B cell (primary cell): ENCODE data around the gene TBC1D1. TPM values are rescaled to one million over a fixed set of nuclear protein-coding genes. Genes with fewer than 3 reads are reported as not detected.

Experiments used
- ATAC-seq: fragments of 200-7000 bp; cut with Tn5 transposase; one replicate; pipeline ENCODE4 v1.10.0; 2021; ENCODE audit warnings: low read depth, mild to moderate bottlenecking, moderate number of reproducible peaks, moderate library complexity
- CTCF ChIA-PET: fragments of 350-600 bp; sonication (Branson Sonifier 250); formaldehyde crosslinking; loops from one replicate; lab custom pipeline; 2021; ENCODE audit warnings: antibody characterized with exemption, inconsistent platforms; lab: Charles Lee
- POLR2A ChIA-PET: fragments of 350-600 bp; sonication (Branson Sonifier 250); formaldehyde crosslinking; loops from one replicate; lab custom pipeline; 2021; ENCODE audit warnings: antibody characterized with exemption; lab: Charles Lee
- DNase-seq: peaks from one replicate; pipeline ENCODE4 v3.0.0; 2013
- H2AFZ ChIP-seq: 2 replicates; pipeline ENCODE4 v1.6.1; 2012; ENCODE audit warnings: mild to moderate bottlenecking, low read depth, low read length; ENCODE audit not compliant: insufficient read depth, poor library complexity, severe bottlenecking
- H3K27ac ChIP-seq, 2 donors: 1 replicate in 1 of 2; 2 replicates in 1 of 2; pipeline ENCODE4 v1.5.1; 2012 to 2013; ENCODE audit warnings: low read length in 2 of 2, mild to moderate bottlenecking in 2 of 2, moderate library complexity in 1 of 2
- H3K27me3 ChIP-seq, 4 experiments: fragments of 200-600 bp in 1 of 4; sonication (generic) in 1 of 4; replicated peaks in 1 of 4; 1 replicate in 2 of 4; 2 replicates in 2 of 4; pipeline versions ENCODE4 v1.6.1 to v1.7.0; 2013 to 2016; ENCODE audit warnings: low read length in 3 of 4, mild to moderate bottlenecking in 2 of 4, mixed read lengths in 1 of 4, moderate library complexity in 1 of 4; ENCODE audit not compliant: insufficient read depth in 4 of 4, control insufficient read depth in 3 of 4; ENCODE audit errors: control extremely low read depth in 1 of 4
- H3K36me3 ChIP-seq, 2 experiments: replicated peaks in 1 of 2; 1 replicate in 1 of 2; 2 replicates in 1 of 2; pipeline versions ENCODE4 v1.6.1 to v1.7.1; 2013; ENCODE audit warnings: low read length in 1 of 2; ENCODE audit not compliant: insufficient read depth in 2 of 2, control insufficient read depth in 1 of 2; ENCODE audit errors: control extremely low read depth in 1 of 2, extremely low read depth in 1 of 2
- H3K4me1 ChIP-seq, 2 donors: fragments of 200-600 bp in 1 of 2; sonication (generic) in 1 of 2; 1 replicate in 1 of 2; 2 replicates in 1 of 2; pipeline versions ENCODE4 v1.5.1 to v1.6.1; 2013 to 2017; ENCODE audit warnings: low read length in 2 of 2; ENCODE audit not compliant: control insufficient read depth in 2 of 2, insufficient read depth in 2 of 2
- H3K4me2 ChIP-seq: replicated peaks from 2 replicates; pipeline ENCODE3; 2012; ENCODE audit warnings: mild to moderate bottlenecking, low read depth, low read length; ENCODE audit not compliant: poor library complexity, severe bottlenecking
- H3K4me3 ChIP-seq, 5 experiments: fragments of 200-600 bp in 1 of 5; sonication (generic) in 1 of 5; 1 replicate in 3 of 5; 2 replicates in 2 of 5; pipeline versions ENCODE4 v1.5.1 to v1.7.0; 2011 to 2016; ENCODE audit warnings: low read length in 4 of 5, mild to moderate bottlenecking in 4 of 5, low read depth in 2 of 5, control low read depth in 1 of 5, moderate library complexity in 1 of 5; ENCODE audit not compliant: insufficient read depth in 1 of 5; ENCODE audit errors: control extremely low read depth in 1 of 5, extremely low read depth in 1 of 5
- H3K79me2 ChIP-seq: fragments of 200-600 bp; sonication (generic); one replicate; pipeline ENCODE4 v1.6.0; 2016; ENCODE audit warnings: low read length; ENCODE audit not compliant: control insufficient read depth, insufficient read depth
- H3K9ac ChIP-seq: fragments of 200-600 bp; sonication (generic); 2 replicates; pipeline ENCODE4 v1.6.1; 2017; ENCODE audit warnings: mild to moderate bottlenecking, low read length, moderate library complexity
- H3K9me3 ChIP-seq, 3 donors: one replicate each; pipeline versions ENCODE4 v1.6.1 to v1.7.1; 2013; ENCODE audit warnings: low read length in 2 of 3; ENCODE audit not compliant: control insufficient read depth in 2 of 3, insufficient read depth in 1 of 3; ENCODE audit errors: control extremely low read depth in 1 of 3
- H4K20me1 ChIP-seq: 2 replicates; pipeline ENCODE4 v1.6.0; 2012; ENCODE audit warnings: mild to moderate bottlenecking, low read length; ENCODE audit not compliant: insufficient read depth, control insufficient read depth, poor library complexity, severe bottlenecking
- H3K27ac Mint-ChIP-seq: one replicate; pipeline ENCODE4 v1.8.0; 2021; ENCODE audit warnings: mixed read lengths
- H3K27me3 Mint-ChIP-seq: one replicate; pipeline ENCODE4 v1.8.0; 2021; ENCODE audit warnings: mixed read lengths
- H3K4me1 Mint-ChIP-seq: one replicate; pipeline ENCODE4 v1.8.0; 2021; ENCODE audit warnings: mixed read lengths
- H3K4me3 Mint-ChIP-seq: one replicate; pipeline ENCODE4 v1.8.0; 2021; ENCODE audit warnings: mixed read lengths
- H3K9me3 Mint-ChIP-seq: one replicate; pipeline ENCODE4 v1.8.0; 2022; ENCODE audit warnings: mixed read lengths; ENCODE audit not compliant: insufficient read depth
- EZH2 ChIP-seq: IDR thresholded peaks from 2 replicates; pipeline ENCODE4 v1.6.1; 2012; ENCODE audit warnings: borderline replicate concordance, low read depth, mild to moderate bottlenecking, moderate library complexity, low read length; ENCODE audit not compliant: insufficient read depth, poor library complexity, severe bottlenecking
- WGBS: methylation state at CpG from one replicate; pipeline ENCODE4 v1.1.5; 2013; ENCODE audit warnings: missing lambda C conversion rate; ENCODE audit not compliant: insufficient coverage; 5-methylcytosine and 5-hydroxymethylcytosine counted together
- intact Hi-C: fragments of 100-400 bp; cut with micrococcal nuclease; formaldehyde crosslinking; loops from one replicate; pipeline ENCODE4 v1.10.0; 2022
- polyA plus RNA-seq: library from polyadenylated mRNA; depleted of rRNA; stranded (reverse); fragments of >200 nt; gene quantifications from 2 replicates; pipeline ENCODE4 v1.2.3, GENCODE V29; 2012
- total RNA-seq, 2 donors: library from RNA; stranded (reverse); fragments of 120-200 nt in 1 of 2; gene quantifications; 1 replicate in 1 of 2; 2 replicates in 1 of 2; pipeline versions ENCODE4 v1.2.3 to v1.2.4, GENCODE V29; 2013 to 2022
- TF ChIP-seq, protein P1 (sequence below): fragments of 200-600 bp; IDR thresholded peaks from one replicate; pipeline ENCODE4 v1.8.0; 2022; ENCODE audit warnings: antibody characterized with exemption, mild to moderate bottlenecking

The TBC1D1 gene
- total and polyA plus RNA-seq, 2 donors (not counting 1 experiment from before 2014, with no cell fraction given): 88.2 to 98.7 TPM

DNA sequence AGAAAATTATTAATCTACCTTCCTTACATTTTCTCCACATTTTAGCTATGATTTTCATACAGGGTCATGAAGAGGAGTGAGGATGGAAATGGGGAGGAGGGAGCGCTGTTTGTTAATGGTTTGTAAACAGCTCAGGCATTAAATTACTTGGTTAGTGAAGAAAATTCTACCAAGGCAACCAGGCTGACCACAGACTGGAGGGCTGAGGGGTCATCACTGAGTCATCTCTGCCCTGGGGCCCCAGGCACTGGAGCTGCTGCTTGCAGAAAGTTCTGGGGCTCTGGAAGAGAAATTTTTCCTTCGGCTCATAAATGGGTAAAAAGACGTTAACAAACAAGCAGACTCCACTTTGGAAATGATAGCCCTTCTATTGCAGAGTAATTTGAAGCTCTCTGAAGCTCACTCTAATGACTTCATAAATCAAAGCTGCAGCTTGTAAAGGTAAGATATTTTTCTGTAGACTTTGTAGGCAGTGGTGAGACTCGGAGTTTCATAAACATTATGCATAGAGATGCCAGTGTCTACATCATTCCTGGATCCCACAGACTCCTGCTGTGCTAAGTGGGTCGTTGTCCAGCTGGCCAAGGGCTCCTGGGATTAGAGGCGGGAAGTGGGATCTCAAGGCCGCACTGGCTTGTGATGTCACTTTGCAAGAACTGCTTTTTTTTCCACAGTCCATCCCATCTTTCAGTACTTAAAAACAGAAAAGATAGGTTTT is 228.9 kb downstream of the TBC1D1 start:
- no peak overlapping the region for H3K4me2 ChIP-seq
- ChIA-PET POLR2A (no interaction called here), CTCF (interaction anchor here (0.6 to 1.5 kb wide), 3 partner anchors 8 to 60 kb away, joined by 3 to 4 read pairs (median 3); no protein-coding TSS in a partner anchor)

DNA sequence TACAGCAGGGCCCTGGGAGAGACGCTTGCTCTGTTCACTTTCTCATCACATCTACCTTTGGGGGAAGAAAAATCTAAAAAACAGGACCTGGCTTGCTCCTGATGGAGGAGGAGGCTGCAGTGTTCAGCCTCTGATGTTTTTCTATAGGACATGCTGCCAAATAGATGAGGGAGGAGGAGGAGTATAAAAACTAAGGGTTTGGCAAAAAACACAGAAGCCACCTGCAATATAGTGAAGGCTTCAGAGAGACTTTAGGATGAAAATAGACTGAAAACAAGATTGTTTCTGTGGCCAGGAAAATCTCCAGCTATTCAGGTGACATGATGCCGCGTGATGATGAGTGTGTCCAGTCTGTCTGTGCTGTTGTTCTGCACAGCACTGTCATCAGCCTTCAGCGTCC is 229.9 kb downstream of the TBC1D1 start:
- CTCF ChIA-PET: interaction anchor here (0.6 kb wide), 1 partner anchor 609 kb away, joined by 4 read pairs; no protein-coding TSS in a partner anchor
- Histone ChIP-seq H4K20me1 (no peaks in the 10 kb centered on the region), H3K4me2 (no peak overlapping the region), H3K4me3 (no peak overlapping the region), H3K9ac (no peak overlapping the region), H3K36me3 (peaks cover 14 to 74% of the 10 kb centered on the region in 2 experiments), H3K27me3 (no peaks in the 10 kb centered on the region), H3K9me3 (no peaks in the 10 kb centered on the region), H2AFZ (no peak overlapping the region), H3K4me1 (no peaks in the 10 kb centered on the region), H3K27ac (no peak overlapping the region), H3K79me2 (peaks cover 2% of the 10 kb centered on the region)
- no peaks in the 10 kb centered on the region for H3K9me3 Mint-ChIP-seq
- no peak overlapping the region for H3K4me3 Mint-ChIP-seq
- POLR2A ChIA-PET: no interaction called here
- H3K27me3 Mint-ChIP-seq: no peaks in the 10 kb centered on the region
- DNase-seq (no peak), ATAC-seq (no peak)
- intact Hi-C loops: no loop called here
- H3K27ac Mint-ChIP-seq: no peak overlapping the region
- no peak for TF ChIP-seq EZH2
- TF ChIP-seq, protein P1, sequence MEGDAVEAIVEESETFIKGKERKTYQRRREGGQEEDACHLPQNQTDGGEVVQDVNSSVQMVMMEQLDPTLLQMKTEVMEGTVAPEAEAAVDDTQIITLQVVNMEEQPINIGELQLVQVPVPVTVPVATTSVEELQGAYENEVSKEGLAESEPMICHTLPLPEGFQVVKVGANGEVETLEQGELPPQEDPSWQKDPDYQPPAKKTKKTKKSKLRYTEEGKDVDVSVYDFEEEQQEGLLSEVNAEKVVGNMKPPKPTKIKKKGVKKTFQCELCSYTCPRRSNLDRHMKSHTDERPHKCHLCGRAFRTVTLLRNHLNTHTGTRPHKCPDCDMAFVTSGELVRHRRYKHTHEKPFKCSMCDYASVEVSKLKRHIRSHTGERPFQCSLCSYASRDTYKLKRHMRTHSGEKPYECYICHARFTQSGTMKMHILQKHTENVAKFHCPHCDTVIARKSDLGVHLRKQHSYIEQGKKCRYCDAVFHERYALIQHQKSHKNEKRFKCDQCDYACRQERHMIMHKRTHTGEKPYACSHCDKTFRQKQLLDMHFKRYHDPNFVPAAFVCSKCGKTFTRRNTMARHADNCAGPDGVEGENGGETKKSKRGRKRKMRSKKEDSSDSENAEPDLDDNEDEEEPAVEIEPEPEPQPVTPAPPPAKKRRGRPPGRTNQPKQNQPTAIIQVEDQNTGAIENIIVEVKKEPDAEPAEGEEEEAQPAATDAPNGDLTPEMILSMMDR: no peak
- no peaks in the 10 kb centered on the region for H3K4me1 Mint-ChIP-seq
- 97% methylated on average over 3 of the region's 4 CpGs for WGBS

More for the DNA sequence above, 228.9 kb downstream of the TBC1D1 start:
- H3K9ac ChIP-seq: no peak overlapping the region
- WGBS: 94% methylated on average over 3 of the region's 7 CpGs
- Mint-ChIP-seq H3K4me1 (no peaks in the 10 kb centered on the region), H3K27me3 (no peaks in the 10 kb centered on the region), H3K9me3 (no peaks in the 10 kb centered on the region), H3K4me3 (no peak overlapping the region), H3K27ac (no peak overlapping the region)
- peaks cover 9 to 72% of the 10 kb centered on the region in 2 experiments for H3K36me3 ChIP-seq
- no peaks in the 10 kb centered on the region for H3K4me1 ChIP-seq
- H3K27ac ChIP-seq: no peak overlapping the region
- no peak for TF ChIP-seq EZH2
- ATAC-seq (no peak), DNase-seq (no peak)
- no peaks in the 10 kb centered on the region for H3K27me3 ChIP-seq
- H3K9me3 ChIP-seq: no peaks in the 10 kb centered on the region
- H3K79me2 ChIP-seq: peaks cover 2% of the 10 kb centered on the region
- H2AFZ ChIP-seq: no peak overlapping the region
- H4K20me1 ChIP-seq: no peaks in the 10 kb centered on the region
- intact Hi-C loops: no loop called here
- no peak overlapping the region for H3K4me3 ChIP-seq
